Activated CD8-positive, alpha-beta memory T cell treated with anti-CD3 and anti-CD28 coated beads for 48 hours (primary cell): ENCODE data around the gene SEC24D.

Experiments
- DNase-seq, 3 experiments: peaks; one replicate each; pipeline ENCODE4 v3.0.0-alpha.2; 2020; ENCODE audit warnings: low read depth in 2 of 3, low spot score in 2 of 3

Gene SEC24D

GRCh38 chr4:118755438-118756226, 80.3 kb downstream of the SEC24D start:
- no peak for DNase-seq

DNA sequence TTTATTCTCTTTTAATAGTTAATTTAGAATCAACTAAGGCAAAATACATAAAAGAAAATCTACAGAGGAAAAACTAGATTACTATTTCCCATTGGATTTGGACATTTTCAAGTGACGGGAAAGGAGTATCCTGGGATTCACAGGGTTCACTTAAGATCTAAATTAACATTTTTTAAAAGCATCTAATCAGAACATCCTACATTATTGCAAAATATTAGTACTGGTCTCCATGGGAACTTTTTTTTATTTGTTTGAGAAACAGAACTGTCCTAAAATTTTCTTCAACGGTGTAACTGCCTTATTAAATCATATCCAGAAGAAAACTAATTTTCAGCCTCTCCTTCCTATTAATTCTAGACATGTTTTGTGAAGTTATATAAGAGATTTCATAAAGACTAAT, 81.0 kb downstream of the SEC24D start:
- DNase-seq = no peak

DNA sequence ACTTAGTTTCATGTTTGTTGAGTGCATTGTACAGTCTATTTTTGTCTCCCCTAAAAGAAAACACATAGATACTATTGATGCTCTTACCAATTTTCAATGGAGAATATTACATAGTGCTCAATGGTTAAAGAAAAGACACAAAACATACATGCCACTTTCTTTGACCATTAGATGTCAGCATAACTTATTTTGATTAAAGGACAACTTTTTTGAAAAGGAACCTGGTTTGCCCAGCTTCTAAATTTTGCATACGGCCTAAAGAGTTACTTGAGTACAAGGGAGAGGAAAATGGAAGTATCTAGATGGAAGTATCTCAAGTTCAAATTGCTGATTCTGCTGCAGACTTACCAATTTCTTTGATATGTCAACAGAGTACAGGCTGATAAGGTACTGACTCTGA, 82.2 kb downstream of the SEC24D start:
- DNase-seq = no peak

DNA sequence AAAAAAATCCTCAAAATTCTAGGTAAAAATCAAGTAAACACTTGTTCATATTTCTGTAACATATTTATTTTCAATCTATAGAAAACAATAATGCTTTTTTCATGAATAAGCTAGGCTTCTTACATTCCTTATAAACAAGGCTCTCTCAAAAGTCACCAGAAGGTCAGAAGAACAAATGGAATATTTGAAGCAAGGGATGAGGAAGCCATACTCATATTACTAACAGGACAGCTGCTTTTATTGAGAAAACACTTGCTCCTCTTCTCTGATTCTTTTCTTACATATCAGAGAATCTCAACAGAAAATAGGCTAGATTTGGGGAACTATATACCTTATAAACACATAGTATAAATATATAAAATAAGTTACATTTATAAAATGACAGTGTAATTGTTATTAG, 82.8 kb downstream of the SEC24D start:
- no peak for DNase-seq

GRCh38 chr4:118752551-118752950, 83.4 kb downstream of the SEC24D start:
- DNase-seq = no peak

DNA sequence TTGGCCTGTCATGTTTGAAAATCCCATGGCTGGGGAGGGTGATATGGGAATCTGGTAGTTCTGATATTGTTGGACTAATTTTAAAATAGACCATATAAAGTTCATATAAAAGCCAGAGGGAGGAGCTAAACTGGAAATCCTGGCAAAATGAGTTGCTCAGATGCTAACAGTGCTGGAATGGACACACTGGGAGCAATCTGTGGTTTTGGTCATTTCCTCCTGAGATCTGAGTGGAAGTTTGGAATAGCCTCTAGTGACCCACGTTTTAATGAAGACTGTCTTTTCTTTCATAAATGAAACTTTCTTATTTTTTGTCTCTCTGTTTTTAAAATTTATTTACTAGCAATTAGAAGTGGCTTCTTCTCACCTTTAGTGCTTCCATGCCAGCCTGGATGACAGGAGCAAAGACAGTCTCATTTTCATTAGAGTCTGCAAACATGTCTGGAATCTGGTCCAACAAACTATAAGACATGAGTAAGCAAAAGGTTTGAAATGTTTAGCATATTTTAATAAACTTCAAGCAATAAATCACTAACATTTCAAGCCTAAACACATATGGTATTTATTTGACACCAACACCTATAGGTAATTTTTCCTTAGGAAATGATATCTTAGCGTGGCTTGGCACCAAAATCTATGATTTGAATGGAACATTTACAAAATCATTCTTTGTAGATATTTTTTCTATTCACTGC, 84.2 kb downstream of the SEC24D start:
- DNase-seq = no peak

DNA sequence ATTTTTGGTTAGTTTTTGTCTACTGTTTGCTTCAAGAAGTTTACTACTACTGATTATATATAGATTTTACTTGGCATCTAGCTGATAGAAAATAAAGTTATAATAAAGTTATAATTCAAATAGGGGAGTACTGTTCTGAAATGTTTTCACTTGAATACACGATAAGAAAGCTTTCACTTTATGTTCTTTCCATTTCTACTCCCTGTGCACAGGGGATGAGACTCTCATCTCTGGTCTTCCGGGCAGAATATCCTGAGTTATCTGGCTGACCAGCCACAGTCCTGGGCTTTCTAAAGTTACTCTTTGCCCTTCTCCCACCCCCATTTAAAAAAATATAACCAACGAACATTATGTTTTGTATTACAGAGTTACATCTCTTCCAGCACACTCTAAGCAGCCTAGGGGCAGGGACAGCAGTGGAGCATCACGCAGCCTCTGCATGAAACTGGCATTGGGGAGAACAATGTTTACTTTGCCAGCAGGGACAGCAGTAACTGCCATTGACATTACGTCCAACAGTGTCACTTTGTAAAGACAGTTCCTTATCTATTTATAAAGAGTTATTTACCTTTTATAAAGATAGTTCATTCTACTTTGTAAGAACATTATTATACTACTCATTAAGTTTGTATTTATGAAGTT, 86.5 kb downstream of the SEC24D start:
- no peak for DNase-seq

DNA sequence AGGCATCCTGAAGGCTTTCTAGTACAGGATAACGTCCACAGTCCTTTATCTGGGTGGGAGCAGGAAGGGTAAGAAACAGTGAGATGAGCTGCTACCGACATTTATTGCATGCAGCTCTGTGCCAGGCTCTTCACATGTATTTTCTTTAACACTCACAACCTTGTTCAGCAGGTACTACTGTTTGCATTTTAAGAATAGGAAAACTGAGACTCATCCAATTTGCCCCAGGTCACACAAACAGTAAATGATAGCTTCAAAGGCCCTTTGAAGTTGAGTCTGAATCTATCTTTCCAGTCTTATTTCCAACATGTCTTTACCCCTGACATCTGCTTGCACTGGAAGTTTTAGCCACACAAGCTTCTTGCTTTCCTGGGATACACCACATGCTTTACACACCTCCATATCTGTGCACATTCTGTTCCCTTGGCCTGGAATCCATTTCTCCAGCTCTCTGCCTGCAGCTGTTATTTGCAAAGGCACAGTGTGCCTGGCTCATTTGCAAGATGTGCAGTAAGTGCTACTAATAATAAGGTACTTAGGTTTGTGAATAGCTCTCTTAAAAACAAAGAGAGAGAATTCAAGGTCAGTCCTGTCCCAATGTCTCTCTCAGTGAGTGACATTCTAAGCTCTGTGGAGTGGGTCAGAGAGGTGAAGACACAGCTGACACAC, 89.5 kb downstream of the SEC24D start:
- no peak for DNase-seq

DNA sequence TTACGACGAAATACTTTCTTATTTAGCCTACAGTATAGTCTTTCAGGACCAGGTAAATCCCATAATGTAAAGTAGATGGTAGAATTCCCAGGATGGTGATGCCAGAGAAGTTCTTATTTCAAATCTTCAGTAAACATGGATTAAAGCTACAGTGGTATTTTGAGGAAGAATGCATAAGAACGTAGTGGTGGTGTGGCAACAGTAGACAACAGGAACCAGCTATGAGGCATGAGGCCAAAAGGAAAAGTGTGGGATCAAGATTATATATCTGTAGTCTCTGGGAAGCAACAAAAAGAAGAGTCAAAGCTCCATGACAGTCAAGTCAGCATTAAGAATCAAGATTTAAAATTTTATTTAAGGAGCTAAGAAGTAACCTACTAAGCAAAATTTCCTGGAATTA, 90.6 kb downstream of the SEC24D start:
- DNase-seq = no peak

- no peak for DNase-seq
These were observed 92.1 kb downstream of the SEC24D start for GRCh38 chr4:118743867-118744266.

DNA sequence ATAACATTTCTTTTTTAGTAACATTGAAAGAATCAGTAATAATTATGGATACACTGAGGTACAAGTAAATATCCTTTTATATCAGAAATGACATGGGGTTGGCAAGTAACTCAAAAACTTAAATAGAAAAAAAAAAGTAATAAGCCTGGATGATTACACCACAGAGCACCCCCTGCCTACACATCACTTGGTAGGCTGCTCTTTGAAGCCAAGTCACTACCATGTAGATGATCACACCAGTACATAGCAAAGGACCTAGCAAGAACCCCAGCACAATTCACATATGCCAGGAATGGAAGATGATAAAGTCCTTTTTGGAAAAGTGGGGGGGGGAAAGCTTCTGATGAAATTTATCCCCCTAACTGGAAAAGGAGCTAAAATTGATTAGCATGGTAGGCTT, 93.9 kb downstream of the SEC24D start:
- DNase-seq = no peak

- DNase-seq = no peak
These were observed 94.5 kb downstream of the SEC24D start for GRCh38 chr4:118741301-118741855.

- no peak for DNase-seq
These were observed 95.1 kb downstream of the SEC24D start for GRCh38 chr4:118740869-118741268.

DNA sequence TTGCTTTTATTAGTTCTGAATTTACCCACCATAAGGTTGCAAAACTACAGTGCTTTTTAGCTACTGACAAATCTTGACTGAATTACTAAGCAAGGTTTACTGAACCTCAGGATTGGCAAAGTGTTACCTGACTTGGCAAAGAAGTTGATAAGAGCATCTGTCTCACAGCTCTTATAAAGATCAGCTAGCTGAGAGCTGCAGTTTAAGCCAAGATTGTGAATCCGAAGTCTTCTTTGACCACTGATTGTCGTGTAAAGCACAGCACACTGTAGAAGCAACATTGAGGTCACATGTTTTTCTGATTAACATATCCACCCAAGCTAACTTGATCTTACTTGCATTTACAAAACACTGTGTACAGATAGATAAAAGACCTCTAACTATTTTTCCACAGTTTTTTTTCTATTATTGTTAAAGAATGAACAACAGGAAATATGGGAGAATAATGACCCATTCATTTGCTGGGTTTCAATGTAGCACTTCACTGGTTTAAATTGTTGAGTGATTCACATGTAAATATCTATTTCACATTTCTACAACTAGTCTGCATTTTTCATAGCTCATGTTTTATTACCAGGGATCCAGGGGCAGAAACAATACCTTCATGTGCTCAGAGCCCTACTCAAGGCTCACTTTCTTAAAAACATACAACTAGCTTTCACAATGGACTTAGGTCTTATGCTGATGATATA, 96.8 kb downstream of the SEC24D start:
- DNase-seq = no peak

- no peak for DNase-seq
These were observed 97.8 kb downstream of the SEC24D start for GRCh38 chr4:118738090-118738489.

DNA sequence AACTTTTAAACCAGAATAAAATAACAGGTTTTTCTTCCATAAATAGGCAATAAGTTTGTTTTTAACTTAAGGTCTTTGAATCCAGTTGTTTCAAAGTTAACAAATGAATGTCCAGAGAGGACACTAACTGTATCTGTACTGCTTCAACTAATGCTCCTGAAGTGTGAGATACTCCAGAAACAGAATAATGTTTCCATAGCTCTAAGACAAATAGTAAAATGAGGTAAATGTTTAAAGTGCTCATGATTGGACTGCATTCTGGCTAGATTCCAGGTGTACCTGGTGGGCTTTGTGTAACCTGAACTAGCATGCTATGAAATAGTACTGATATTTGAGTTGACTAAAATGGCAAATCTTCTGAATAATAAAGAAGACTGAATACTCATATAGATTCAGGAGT, 99.0 kb downstream of the SEC24D start:
- DNase-seq = no peak

DNA sequence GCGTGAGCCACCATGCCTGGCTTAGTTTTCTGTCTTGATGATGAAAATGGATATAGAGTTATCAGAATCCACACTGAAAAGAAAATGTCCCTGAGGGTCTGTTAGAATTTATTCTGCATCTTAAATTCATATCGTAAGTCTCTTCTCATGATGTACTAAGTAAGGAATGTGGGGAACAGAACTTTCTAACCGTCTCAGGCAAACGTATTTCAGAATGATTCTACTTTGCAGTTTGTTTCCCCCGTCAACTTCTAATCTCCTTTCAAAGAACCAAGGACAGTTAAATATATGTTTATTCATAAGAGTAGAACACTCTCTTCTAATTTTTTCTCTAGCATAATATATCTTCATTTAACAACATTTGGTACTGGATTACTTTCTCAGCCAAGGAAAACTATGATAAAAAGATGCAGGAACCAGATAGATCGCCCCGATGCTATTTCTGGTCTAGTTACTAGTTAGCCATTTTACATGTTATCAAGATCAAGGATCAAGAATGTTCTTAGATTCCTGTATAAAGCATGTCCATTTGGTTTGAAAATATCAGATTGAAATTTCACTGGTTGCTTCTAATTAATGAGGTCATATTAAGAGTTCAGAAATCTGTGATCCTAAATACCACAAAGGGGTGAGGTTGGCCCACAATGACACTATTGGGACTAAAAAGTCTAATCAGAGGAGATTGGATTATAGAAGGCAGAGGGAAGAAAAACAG, 101.3 kb downstream of the SEC24D start:
- no peak for DNase-seq

DNA sequence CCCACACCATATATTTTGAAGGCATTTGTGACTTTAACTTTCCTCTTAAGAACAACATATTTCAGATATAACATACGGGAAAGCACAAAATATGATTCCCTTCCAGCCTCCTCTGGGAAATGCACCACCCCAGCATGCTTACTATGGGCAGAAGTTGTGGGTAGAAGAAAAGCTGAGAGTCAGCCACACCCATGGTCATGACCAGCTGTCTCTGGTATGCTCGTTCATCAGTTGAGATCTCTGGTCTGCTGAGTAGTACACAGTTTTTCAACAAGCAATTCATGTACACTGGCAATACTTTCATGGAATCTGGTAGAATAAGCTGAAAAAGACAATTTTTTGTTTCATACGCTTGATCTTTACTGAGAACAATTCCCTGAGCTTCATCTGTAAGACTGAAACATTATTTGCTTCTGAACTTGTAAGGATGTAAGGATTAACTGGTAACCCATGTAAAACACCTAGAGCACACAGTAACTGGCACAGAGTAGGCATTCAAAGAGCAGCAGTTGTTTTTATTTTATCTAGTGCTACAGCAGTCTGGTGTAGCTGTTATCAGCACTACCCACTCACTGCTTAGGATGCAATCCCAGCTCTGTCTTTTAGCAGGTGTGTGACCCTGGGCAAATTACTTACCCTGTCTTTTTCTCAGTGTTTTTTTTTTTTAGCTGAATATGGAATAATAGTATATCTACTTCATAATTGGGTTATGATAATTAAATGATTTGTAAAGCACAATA, 103.2 kb downstream of the SEC24D start:
- DNase-seq = no peak

DNA sequence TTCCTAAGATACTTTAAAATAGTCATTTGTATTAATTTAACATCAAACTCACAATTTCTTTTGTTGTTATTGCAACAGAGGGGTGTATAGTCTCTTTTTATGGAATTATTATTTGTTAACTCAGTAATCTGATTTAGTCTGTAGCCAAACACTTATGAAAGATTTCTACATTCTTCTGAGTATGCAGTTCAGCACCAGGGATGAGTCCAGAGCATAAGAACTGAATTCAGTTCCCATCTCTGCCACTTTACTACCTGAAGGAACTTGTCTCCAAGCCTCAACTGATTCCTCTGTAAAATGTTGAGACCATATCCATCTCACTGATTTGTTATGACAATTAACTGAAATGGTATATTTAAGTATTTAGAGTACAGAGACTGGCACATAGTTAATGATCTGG, 105.2 kb downstream of the SEC24D start:
- no peak for DNase-seq
